WERI-Rb-1 (cell line): ENCODE results near the gene TH.
A peak's percentile ranks its signal among the peaks of the same experiment; 100 is the strongest.
"Not testable (repeated sequence)": the region's sequence is repeated elsewhere in the genome, so short reads cannot be mapped to it uniquely, and the experiment has no call there.

Experiments
- DNase-seq: peaks from one replicate; pipeline ENCODE4 v3.0.0-alpha.2; 2020
- H3K27ac ChIP-seq: fragments of 250-450 bp; sonication (Bioruptor Pico); 2 replicates; pipeline ENCODE4 v1.5.1; 2020; ENCODE audit warnings: mild to moderate bottlenecking, moderate library complexity
- H3K27me3 ChIP-seq: fragments of 250-450 bp; sonication (Bioruptor Pico); 2 replicates; pipeline ENCODE4 v1.5.1; 2021; ENCODE audit warnings: mild to moderate bottlenecking, low read depth, moderate library complexity; ENCODE audit not compliant: insufficient read depth, severe bottlenecking
- H3K36me3 ChIP-seq: fragments of 250-450 bp; sonication (Bioruptor Pico); 2 replicates; pipeline ENCODE4 v1.5.1; 2020; ENCODE audit warnings: mild to moderate bottlenecking, moderate library complexity
- H3K4me3 ChIP-seq: 2 replicates; pipeline ENCODE4 v1.5.1; 2011; ENCODE audit warnings: low read depth, mild to moderate bottlenecking, control low read depth, low read length
- H3K9me3 ChIP-seq: fragments of 250-450 bp; sonication (Bioruptor Pico); 2 replicates; pipeline ENCODE4 v1.5.1; 2021; ENCODE audit warnings: mild to moderate bottlenecking, moderate library complexity; ENCODE audit not compliant: severe bottlenecking
- TF ChIP-seq, protein P1 (sequence below): IDR thresholded peaks from 2 replicates; pipeline ENCODE4 v1.5.1; 2011; ENCODE audit warnings: low read depth, mild to moderate bottlenecking, control low read depth, inconsistent platforms, low read length

Gene TH

DNA sequence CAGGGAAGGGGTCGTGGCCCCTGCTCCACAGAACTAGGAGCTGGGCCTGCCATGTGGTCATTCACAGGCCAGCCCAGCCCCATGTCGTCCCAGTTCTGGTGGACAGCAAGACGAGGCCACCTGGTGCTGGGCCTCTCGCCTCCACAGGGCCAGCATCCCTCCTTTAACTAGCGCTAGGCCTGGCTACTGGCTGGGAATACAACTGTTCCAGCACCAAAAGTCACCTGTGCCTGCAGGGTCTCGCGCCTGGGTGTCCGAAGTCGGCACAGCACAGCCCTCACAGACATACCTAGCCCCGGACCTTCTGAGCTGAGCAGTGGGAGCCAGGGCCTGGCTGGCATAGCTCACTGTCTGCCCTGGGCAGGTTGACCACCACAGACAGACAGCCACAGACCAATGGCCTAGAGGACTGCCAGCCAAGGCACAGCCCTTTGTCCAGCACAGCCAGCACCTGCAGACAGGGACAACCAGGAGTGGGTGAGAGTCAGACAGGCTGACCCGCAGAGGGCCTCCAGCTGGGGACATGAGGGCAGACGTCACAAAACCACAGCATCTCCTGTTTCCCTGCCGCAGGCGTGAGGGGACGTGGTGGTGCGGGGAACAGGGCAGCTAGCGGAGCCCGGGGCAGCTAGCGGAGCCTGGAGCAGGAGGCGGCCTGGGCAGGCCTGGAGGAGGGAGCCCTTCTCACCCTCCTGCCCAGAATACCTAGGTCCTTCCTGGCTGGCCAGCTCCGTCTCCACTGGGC is 27.2 kb upstream of the TH start:
- Histone ChIP-seq H3K27ac (no peak overlapping the region), H3K36me3 (no peaks in the 10 kb centered on the region), H3K27me3 (peaks cover 8% of the 10 kb centered on the region), H3K9me3 (no peaks in the 10 kb centered on the region), H3K4me3 (no peak overlapping the region)
- TF ChIP-seq, protein P1, sequence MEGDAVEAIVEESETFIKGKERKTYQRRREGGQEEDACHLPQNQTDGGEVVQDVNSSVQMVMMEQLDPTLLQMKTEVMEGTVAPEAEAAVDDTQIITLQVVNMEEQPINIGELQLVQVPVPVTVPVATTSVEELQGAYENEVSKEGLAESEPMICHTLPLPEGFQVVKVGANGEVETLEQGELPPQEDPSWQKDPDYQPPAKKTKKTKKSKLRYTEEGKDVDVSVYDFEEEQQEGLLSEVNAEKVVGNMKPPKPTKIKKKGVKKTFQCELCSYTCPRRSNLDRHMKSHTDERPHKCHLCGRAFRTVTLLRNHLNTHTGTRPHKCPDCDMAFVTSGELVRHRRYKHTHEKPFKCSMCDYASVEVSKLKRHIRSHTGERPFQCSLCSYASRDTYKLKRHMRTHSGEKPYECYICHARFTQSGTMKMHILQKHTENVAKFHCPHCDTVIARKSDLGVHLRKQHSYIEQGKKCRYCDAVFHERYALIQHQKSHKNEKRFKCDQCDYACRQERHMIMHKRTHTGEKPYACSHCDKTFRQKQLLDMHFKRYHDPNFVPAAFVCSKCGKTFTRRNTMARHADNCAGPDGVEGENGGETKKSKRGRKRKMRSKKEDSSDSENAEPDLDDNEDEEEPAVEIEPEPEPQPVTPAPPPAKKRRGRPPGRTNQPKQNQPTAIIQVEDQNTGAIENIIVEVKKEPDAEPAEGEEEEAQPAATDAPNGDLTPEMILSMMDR = no peak
- no peak for DNase-seq

DNA sequence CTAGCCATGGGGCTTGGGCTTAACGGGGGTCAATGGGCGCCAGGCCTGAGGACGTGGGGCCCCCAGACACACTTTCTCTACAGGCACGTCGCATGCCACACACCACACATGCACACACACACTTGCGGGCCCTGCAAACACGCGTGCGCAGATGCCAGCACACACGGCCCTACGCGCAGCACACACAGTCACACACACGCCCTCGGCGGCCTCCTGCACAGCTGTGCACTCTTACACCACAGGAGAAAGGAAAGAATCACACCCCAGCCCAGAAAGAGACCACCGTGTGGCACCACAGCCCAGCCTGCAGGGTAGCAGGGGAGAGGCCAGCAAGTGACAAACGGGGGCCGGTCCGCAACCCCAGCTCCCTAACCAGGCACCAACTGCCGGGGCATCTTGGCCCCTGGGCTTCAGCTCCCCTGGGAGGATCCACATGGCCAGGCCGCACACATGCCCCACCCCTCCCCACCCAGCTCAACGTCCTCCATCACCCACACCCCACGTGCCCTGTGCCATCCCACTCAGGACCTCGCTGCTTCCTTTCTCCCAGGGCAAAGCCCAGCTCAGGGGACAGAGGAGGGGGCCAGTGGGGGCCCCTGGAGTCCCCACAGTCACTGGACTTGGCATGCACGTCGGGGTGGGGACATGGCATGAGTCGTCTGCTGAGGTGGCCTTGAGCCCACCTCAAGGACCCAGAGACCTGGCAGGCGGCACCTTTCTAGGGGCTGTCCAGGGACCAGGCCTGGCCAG is 26.3 kb upstream of the TH start:
- TF ChIP-seq, protein P1 = no peak
- Histone ChIP-seq H3K27ac (no peak overlapping the region), H3K27me3 (peaks cover 8% of the 10 kb centered on the region), H3K9me3 (no peaks in the 10 kb centered on the region), H3K4me3 (no peak overlapping the region), H3K36me3 (no peaks in the 10 kb centered on the region)
- DNase-seq = no peak

DNA sequence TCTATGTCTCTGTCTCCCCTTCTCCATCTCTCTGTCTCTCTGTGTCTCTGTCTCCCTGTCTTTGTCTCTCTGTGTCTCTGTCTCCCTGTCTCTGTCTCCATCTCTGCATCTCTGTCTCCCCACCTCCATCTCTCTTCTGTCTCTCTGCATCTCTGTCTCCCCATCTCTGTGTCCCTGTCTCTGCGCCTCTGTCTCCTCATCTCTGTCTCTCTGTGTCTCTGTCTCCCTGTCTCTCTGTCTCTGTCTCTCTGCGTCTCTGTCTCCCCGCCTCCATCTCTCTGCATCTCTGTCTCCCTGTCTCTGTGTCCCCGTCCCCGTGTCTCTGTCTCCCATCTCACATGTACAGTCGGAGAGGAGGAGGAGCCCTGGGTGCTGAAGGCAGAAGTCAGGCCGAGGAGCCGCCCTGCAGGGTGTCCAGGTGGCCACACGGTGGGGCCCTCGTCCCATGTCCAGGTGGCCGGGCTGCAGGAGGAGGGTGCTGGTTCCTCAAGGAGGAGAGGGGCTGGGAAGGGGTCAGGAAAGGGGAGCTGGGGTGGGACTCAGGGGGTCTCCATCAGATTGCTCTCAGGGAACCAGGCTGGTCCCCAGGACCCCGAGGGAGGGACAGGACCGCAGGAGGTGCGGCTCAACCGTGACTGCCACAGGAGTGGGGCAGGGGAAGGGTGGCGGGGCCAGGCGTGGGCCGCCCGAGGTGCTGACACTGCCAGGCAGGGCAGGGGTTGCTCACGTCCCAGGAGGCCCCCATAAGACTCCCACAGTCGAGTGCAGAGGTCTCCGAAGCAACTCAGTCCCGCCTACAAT is 25.6 kb upstream of the TH start:
- Histone ChIP-seq H3K9me3 (no peaks in the 10 kb centered on the region), H3K4me3 (no peak overlapping the region), H3K27ac (no peak overlapping the region), H3K36me3 (no peaks in the 10 kb centered on the region), H3K27me3 (peaks cover 8% of the 10 kb centered on the region)
- DNase-seq = peak; percentile 80
- TF ChIP-seq, protein P1 = peak; percentile 89

DNA sequence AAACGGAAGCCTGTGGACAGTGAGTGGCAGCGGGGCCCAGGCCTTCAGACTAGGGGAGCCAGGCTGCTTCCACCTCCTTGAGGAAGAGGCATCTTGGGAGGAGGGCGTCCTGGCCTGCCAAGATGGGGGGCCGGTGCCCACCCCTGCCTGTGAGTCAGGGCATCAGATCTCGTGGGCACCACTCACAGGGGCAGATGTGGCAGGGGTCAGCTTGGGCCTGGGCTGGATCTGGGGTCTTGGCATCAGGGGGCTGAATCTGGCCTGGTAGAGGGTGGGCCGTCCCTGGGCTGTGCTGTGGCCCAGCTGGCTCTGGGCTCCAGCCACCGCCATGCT is 24.1 kb upstream of the TH start:
- TF ChIP-seq, protein P1 = no peak
- no peak overlapping the region for H3K4me3 ChIP-seq
- no peaks in the 10 kb centered on the region for H3K36me3 ChIP-seq
- DNase-seq = no peak
- no peak overlapping the region for H3K27ac ChIP-seq
- H3K9me3 ChIP-seq = no peaks in the 10 kb centered on the region
- H3K27me3 ChIP-seq = peaks cover 8% of the 10 kb centered on the region

DNA sequence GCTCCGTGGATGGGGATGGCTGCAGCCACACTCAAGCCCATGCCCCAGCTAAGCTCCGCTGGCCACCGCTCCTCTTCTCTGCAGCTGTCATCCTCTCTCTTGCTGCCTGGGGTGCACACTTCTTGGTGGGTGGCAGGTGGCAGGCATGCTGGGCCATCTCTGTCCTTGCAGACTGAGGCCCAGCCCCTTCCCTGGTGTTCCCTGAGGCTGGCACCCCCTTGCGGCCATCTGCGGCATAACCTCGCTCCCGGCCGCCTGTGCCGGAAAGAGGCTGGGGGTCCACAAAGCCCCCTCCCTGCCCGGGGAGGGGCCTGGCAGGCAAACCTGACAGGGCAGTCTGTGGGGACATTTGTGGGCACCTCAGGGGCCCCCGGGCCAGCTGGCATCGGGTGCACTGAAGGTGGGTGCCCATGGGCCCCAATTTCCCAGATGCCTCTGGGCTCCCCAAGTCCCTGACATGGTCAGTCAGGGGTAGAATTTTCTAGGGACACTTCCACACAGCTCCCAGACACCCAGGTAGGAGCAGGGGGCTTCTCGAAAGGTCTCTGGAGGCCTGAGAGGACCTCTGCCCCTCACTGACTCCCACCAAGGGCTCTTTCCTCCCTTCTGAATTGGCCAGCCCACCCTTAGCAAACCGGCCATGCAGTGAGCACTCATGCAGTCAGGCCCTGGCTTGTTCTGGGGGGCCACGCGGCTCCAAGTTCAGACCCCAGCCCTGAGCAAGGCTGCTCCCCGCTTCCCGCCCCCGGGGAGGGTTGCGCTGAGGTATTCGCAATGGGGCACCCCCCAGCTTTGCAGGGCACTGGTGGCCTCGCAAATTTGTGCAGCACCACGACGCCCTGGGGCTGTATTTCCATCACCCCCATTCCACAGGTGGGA is 23.5 kb upstream of the TH start:
- TF ChIP-seq, protein P1 = peak; percentile 92
- DNase-seq = peak; percentile 69

DNA sequence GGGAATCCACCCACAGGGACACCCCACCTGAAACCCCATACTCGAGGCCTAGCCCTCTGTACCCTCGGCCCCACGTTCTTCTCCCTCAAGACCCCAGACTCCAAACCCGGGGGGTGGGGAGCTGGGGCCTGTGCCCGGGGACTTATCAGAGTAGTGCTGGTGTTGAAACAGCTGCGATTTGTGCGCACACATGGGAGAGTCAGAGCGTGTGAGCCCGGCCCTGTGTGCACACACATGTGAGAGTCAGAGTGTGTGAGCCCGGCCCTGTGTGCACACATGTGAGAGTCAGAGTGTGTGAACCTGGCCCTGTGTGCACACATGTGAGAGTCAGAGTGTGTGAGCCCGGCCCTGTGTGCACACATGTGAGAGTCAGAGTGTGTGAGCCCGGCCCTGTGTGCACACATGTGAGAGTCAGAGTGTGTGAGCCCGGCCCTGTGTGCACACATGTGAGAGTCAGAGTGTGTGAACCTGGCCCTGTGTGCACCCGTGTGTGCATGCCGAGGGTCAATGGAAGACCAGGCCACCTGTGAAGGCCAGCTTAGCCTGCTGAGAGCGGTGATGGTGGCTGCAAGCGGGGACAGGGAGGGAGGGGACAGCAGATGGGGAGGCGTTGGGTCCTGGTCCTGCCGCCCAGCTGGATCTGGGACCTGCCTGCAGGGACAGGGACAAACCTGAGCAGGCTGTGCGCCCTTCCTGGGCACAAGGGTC is 22.4 kb upstream of the TH start:
- H3K9me3 ChIP-seq, H3K4me3 ChIP-seq, H3K27me3 ChIP-seq, DNase-seq, H3K36me3 ChIP-seq, H3K27ac ChIP-seq: not testable (repeated sequence)

More for the DNA sequence above, 23.5 kb upstream of the TH start:
- no peaks in the 10 kb centered on the region for H3K36me3 ChIP-seq
- no peak overlapping the region for H3K27ac ChIP-seq
- H3K9me3 ChIP-seq = no peaks in the 10 kb centered on the region
- H3K4me3 ChIP-seq = no peak overlapping the region
- H3K27me3 ChIP-seq = peaks cover 8% of the 10 kb centered on the region
